ENCODE results near the gene H19. TPM values are rescaled to one million over a fixed set of nuclear protein-coding genes. Genes with fewer than 3 reads are reported as not detected.

Gene H19
- polyA plus RNA-seq, 1 donor from 2014 or later = not detected

DNA sequence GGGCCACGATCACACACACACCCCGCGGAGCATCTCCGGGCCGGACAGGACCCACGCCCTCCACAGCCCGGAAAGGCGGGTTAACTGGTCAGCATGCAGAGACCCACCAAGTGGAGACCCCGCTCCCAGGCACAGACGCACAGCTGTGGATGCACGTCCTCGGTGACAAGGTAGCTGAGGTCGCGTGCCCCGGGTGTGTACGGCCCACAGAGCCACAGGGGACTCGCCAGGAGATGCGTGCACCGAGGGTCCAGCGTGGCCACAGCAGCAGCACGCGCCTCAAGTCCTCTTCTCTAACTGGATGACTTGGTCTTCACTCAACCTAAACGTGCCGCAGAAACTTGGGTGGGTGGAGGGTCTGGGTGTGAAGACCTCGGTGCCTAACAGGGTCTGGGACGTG, 5.5 kb downstream of the H19 start:
- H3K36me3 Mint-ChIP-seq = no peaks in the 10 kb centered on the region
- H3K27ac Mint-ChIP-seq = no peak overlapping the region
- no peaks in the 10 kb centered on the region for H3K27me3 Mint-ChIP-seq
- no peak overlapping the region for H3K4me3 Mint-ChIP-seq
- no peaks in the 10 kb centered on the region for H3K4me1 Mint-ChIP-seq
- no peaks in the 10 kb centered on the region for H3K9me3 Mint-ChIP-seq

DNA sequence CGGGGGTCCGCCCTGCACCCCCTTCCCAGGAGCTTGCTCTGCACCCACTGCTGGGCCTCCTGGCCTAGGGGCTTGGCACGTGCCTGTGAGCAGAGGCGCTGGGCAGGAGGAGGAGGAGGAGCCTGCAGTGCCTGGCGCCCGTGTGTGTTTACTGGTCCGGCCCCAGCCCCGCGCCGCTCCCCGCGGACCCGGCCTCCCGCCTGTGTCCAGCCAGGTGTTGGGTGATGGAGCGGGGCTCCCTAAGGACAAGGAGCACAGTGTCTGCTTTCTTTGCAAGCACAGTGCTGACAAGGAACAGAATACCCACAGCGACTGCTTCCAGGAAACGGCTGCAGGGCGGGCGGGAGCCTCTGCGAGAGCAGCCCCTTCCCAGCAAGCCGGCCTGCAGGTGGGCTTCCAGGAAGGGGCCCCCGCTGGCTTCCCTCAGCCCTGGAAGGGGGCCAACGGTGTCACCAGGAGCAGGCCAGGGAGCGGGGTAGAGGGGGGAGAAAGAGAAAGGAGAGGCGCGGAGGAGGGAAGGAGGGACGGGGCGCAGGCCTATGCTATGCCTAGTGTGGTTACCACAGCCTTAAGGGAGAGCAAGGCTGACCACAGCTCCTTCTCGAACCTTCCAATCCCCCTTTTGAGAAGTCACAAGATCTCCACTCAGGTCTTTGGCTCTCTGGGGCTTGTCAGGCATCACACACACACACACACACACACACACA, 6.6 kb downstream of the H19 start:
- Mint-ChIP-seq H3K27ac (no peak overlapping the region), H3K36me3 (no peaks in the 10 kb centered on the region), H3K4me1 (no peaks in the 10 kb centered on the region), H3K9me3 (no peaks in the 10 kb centered on the region), H3K27me3 (no peaks in the 10 kb centered on the region), H3K4me3 (no peak overlapping the region)

DNA sequence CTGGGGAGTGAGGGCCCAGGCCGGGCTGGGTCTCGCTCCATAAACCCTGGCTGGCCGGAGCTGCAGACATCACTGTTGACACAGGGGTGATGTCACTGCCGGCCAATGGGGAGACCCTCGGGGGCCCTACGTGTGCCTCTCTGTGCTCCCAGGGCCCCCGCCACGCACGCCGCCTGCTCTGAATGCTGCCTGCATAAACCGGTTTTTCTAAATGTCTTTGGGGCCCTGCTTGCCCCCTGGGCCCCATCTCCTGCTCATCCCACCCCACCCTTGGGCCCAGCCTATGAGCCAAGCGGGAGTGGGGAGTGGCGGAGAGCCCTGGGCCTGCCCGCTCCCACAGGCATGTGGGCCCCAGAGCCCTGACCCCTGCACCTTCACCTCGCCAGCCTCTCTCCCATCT, 7.7 kb downstream of the H19 start:
- no peaks in the 10 kb centered on the region for H3K27me3 Mint-ChIP-seq
- no peak overlapping the region for H3K27ac Mint-ChIP-seq
- H3K4me1 Mint-ChIP-seq = no peaks in the 10 kb centered on the region
- no peak overlapping the region for H3K4me3 Mint-ChIP-seq
- H3K36me3 Mint-ChIP-seq = no peaks in the 10 kb centered on the region
- H3K9me3 Mint-ChIP-seq = no peaks in the 10 kb centered on the region

DNA sequence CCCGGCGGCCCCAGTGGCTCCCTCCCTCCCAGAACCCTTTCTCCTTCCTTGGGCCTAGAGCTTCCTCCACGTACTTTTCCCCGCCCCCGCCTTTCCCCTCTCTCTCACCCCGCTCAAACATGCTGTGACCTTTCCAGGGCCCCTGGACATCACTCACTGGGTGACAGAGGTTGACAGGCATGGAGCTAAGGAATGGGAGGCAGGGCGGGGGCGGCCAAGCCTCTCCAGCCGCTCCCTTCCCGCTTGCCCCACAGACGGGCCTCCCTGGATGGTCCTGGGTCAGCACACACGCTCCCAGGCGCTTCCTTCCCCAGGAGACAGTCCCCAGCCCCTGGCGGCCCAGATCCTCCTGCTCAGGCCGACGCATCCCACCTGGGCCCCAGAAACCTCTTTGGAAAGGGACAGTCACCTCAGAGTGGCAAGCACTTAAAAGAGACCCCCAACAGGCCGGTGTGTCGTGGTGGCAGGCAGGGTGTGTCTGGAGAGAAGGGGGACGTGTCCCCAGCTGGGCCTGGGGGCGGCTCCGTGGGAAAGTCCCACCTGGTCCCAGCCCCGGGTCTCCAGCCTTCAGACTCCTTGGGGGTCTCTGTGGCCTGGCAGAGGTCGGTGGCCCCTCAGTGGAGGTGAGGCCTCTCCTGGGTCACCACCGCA, 8.8 kb downstream of the H19 start:
- no peak overlapping the region for H3K4me3 Mint-ChIP-seq
- no peaks in the 10 kb centered on the region for H3K9me3 Mint-ChIP-seq
- no peaks in the 10 kb centered on the region for H3K27me3 Mint-ChIP-seq
- H3K27ac Mint-ChIP-seq = no peak overlapping the region
- no peaks in the 10 kb centered on the region for H3K36me3 Mint-ChIP-seq
- no peaks in the 10 kb centered on the region for H3K4me1 Mint-ChIP-seq

DNA sequence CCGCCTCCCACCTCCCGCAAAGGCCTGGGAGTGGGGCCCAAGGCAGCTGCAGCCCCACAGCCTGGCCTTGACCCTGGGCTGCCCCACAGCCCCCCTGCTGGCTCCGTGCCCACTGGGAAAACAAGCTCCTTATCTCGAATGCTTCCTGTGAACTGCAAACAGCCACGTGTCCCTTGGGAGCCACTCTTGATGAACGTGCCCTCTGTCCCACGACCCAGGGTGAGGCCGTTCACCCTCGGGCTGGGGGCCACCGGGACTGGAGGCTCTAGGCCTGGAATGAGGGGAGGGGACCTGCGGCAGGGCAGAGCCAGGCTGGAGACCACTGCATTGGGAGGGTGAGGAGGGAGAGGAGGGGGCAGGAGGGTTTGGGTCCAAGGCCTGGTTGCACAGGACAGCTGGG, 9.5 kb downstream of the H19 start:
- Mint-ChIP-seq H3K4me1 (no peaks in the 10 kb centered on the region), H3K36me3 (no peaks in the 10 kb centered on the region), H3K27me3 (no peaks in the 10 kb centered on the region), H3K27ac (no peak overlapping the region), H3K9me3 (no peaks in the 10 kb centered on the region), H3K4me3 (no peak overlapping the region)

DNA sequence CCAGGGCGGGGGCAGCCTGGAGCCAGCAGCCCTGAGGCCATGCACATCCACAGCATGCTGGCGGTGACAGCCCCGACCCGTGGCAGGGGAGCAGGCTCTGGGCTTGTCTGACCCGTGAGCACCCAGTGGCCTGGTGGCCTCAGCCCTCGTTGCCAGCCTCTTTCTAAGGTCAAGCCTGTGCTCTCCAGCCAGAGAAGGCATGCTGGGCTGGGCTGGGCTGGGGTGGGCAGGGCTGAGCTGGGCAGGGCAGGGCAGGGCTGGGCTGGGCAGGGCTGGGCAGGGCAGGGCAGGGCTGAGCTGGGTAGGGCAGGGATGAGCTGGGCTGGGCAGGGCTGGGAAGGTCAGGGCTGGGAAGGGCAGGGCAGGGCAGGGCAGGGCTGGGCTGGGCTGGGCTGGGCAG, 10.6 kb downstream of the H19 start:
- no peaks in the 10 kb centered on the region for H3K4me1 Mint-ChIP-seq
- no peaks in the 10 kb centered on the region for H3K27me3 Mint-ChIP-seq
- no peaks in the 10 kb centered on the region for H3K36me3 Mint-ChIP-seq
- no peak overlapping the region for H3K4me3 Mint-ChIP-seq
- H3K27ac Mint-ChIP-seq = no peak overlapping the region
- H3K9me3 Mint-ChIP-seq = no peaks in the 10 kb centered on the region

DNA sequence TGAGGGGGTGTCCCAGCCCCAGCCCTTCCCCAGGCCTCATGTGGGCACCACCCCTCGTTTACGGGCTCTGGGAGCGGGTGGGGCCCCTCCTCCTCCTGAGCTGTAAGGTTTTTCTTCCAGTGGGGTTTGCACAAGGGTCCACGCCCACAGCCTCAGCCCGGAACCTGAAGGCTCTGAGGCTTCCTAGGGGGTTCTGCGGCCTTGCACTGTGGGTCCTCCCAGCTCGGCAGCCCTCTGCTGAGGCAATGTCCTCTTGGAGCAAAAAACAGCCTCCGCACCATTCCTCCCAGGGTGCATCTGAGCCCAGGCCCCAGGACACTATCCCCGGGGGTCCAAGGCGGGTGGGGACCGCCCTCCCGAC, 14.1 kb downstream of the H19 start:
- Mint-ChIP-seq H3K36me3 (no peaks in the 10 kb centered on the region), H3K9me3 (no peaks in the 10 kb centered on the region), H3K27me3 (no peaks in the 10 kb centered on the region), H3K4me3 (no peak overlapping the region), H3K27ac (no peak overlapping the region), H3K4me1 (no peaks in the 10 kb centered on the region)

DNA sequence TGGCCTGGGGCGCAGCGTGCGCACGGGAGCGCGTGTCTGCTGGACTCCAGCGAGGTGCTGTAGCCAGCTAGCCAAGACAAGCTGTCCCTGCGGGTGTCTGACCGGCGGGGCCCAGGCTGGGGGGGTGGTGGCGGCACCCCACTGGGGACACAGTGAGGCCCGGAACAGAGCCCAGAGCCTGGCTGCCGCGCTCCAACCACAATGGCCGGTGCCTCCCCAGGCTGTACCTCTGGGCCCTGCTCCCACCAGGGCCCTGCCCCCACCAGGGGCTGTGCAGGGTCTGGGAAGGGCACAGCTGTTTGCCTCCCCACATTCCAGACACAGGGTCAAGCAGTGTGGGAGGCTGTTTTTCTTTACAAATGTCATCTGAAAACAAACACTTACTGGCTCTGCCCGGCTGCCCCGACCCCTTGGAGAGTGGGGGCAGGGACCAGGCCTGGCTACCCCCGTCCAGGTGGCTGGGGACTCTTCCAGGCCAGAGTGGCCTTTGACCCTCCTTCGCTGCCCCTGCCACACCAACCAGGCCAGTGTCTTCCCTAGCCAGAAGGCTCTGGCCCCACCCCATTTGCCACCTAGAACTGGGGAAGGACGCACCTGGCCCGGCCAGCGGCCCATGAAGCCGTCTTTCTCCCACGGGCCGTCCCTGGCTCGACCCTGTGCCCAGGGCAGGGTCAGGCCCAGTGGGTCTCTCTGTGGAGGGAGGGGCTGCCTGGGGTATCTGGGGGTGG, 14.6 kb downstream of the H19 start:
- Mint-ChIP-seq H3K36me3 (no peaks in the 10 kb centered on the region), H3K4me1 (no peaks in the 10 kb centered on the region), H3K27me3 (no peaks in the 10 kb centered on the region), H3K4me3 (no peak overlapping the region), H3K27ac (no peak overlapping the region), H3K9me3 (no peaks in the 10 kb centered on the region)

DNA sequence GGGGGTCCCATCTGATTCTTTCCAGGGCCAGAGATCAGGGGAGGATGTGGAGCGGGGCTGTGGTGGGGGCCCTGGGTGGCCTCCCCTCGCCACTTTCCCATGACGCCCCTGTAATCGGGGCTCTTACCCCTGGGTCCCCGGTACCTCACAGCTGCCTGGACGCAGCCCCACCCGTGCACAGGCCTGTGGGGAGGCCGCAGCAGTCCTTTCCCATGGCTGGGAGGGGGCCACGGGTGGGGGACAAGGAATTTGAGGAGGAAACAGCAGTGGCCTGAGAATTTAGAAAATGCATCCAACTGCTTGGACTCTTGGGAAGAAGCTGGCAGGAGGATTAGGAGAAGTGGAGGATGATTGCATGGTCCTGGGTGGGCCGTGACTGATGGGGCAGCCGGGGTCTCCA, 18.0 kb downstream of the H19 start:
- no peak overlapping the region for H3K27ac Mint-ChIP-seq
- no peaks in the 10 kb centered on the region for H3K36me3 Mint-ChIP-seq
- no peak overlapping the region for H3K4me3 Mint-ChIP-seq
- H3K9me3 Mint-ChIP-seq = no peaks in the 10 kb centered on the region
- H3K27me3 Mint-ChIP-seq = no peaks in the 10 kb centered on the region
- H3K4me1 Mint-ChIP-seq = no peaks in the 10 kb centered on the region

DNA sequence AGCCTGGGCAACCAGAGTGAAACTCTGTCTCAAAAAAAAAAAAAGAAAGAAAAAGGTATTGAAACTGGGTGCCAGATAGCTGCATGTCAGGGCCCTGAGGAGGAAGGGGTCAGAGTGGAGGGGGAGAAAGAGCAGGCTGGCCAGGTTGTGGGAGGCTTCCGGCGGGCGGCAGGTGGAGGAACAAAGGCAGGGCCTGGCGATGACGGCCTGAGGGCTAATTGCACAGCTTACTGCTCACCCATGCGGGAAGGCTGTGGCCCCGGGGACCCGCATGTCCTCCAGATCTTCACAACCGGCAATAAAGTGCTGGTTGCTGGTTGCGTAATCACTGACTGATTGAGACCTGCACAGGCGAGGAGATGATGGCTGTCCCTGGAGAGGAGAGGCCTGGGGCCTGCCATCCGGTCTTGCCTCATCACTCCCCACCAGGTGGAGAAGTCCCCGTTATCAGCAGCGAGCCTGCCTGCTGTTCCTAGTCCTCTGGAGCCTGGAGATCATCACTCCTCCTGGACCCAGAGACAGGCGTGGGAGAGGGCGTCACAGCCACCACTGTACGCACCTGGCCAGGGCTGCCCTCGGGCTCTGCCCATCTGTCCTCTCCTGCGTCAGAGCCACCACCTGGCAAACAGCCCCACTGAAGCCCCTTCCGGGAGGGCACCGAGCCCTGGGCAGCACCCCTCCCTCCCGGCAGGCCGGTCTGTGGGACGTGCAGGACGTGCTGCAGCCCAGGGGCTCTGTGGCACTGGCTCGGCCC, 18.7 kb downstream of the H19 start:
- H3K27me3 Mint-ChIP-seq = no peaks in the 10 kb centered on the region
- no peak overlapping the region for H3K4me3 Mint-ChIP-seq
- H3K9me3 Mint-ChIP-seq = no peaks in the 10 kb centered on the region
- no peaks in the 10 kb centered on the region for H3K4me1 Mint-ChIP-seq
- H3K36me3 Mint-ChIP-seq = no peaks in the 10 kb centered on the region
- H3K27ac Mint-ChIP-seq = no peak overlapping the region

DNA sequence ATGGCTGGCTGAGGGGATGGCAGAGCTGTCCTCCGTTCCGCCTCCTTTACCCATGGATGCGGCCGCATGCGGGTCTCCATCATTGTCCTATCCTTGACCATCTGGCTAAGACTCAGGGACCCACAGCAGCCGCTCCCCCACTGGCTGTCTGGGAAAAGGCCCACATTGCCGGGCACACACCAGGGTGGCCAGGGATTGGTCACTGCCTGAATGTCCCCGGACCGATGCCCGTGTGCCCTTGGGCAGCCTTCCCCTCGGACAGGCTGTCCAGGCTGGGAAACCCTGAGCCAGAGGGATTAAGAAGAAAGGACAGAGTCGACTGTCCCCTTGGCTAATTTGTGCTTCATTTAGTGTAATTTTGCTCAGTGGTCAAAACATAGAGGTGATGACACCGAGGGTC, 22.5 kb downstream of the H19 start:
- Mint-ChIP-seq H3K27me3 (no peaks in the 10 kb centered on the region), H3K9me3 (no peaks in the 10 kb centered on the region), H3K27ac (no peak overlapping the region), H3K36me3 (no peaks in the 10 kb centered on the region), H3K4me1 (no peaks in the 10 kb centered on the region), H3K4me3 (no peak overlapping the region)

DNA sequence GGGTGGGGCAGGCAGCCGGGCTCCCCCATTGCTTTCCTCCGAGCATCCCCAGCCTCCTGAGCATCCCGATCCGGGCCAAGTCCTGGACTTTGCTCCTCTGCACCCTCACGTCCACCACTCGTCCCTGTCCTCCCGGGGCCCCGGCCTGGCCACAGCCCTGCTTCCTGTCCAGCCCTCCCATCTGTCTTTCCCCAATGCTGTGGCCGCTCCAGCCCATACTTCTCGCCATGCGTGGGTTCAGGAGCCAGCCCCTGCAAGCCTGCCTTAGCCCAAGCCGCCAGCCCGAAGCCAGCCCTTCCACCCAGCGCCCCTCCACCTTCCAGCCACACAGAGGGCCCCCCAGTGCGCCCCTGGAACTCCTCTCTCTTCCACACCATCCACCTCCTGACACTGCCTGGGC, 26.7 kb downstream of the H19 start:
- Mint-ChIP-seq H3K9me3 (no peaks in the 10 kb centered on the region), H3K4me3 (no peak overlapping the region), H3K4me1 (no peaks in the 10 kb centered on the region), H3K27me3 (no peaks in the 10 kb centered on the region), H3K27ac (no peak overlapping the region), H3K36me3 (no peaks in the 10 kb centered on the region)

DNA sequence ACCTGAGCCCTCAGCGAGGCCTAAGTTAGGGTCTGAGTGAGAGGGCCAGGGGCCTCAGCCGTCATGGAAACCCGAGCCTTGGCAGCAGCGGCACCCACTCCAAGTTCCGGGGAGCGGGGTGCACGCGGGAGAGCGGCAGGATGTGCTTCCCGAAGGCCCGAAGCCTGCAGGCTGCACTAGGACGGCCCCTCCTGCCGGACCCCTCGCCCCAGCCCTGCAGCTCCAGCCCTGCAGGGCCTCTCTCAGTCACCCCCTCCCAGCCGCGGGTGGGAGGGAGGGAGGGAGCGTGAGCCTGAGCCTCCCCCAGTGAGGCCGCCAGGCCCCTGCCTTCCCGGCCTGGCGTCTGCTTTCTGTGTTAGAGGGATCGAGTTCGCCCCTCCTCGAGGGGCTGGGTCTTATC, 27.9 kb downstream of the H19 start:
- no peak overlapping the region for H3K4me3 Mint-ChIP-seq
- no peak overlapping the region for H3K27ac Mint-ChIP-seq
- H3K4me1 Mint-ChIP-seq = no peaks in the 10 kb centered on the region
- no peaks in the 10 kb centered on the region for H3K27me3 Mint-ChIP-seq
- H3K9me3 Mint-ChIP-seq = no peaks in the 10 kb centered on the region
- H3K36me3 Mint-ChIP-seq = no peaks in the 10 kb centered on the region

DNA sequence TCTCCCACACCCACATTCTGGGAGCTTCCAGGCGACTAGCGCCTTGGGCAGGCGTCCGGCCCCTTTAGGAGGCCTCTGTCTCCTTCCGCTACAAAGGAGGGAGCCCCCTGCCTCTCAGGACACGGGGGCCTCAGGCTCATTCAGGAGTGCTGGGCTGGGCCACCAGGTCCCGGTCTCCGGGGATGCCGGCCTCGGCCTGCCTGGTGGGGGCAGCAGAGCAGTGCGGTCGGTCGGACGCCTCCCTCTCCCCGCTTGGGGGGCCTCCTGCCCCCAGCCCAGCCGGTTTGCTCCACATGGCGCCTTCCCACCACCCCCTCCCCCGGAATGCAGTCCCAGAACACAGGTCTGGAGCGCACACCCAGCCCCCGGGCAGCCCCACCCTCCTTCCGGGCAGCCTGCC, 28.6 kb downstream of the H19 start:
- H3K27me3 Mint-ChIP-seq = no peaks in the 10 kb centered on the region
- no peak overlapping the region for H3K4me3 Mint-ChIP-seq
- no peaks in the 10 kb centered on the region for H3K36me3 Mint-ChIP-seq
- H3K27ac Mint-ChIP-seq = no peak overlapping the region
- no peaks in the 10 kb centered on the region for H3K9me3 Mint-ChIP-seq
- no peaks in the 10 kb centered on the region for H3K4me1 Mint-ChIP-seq

DNA sequence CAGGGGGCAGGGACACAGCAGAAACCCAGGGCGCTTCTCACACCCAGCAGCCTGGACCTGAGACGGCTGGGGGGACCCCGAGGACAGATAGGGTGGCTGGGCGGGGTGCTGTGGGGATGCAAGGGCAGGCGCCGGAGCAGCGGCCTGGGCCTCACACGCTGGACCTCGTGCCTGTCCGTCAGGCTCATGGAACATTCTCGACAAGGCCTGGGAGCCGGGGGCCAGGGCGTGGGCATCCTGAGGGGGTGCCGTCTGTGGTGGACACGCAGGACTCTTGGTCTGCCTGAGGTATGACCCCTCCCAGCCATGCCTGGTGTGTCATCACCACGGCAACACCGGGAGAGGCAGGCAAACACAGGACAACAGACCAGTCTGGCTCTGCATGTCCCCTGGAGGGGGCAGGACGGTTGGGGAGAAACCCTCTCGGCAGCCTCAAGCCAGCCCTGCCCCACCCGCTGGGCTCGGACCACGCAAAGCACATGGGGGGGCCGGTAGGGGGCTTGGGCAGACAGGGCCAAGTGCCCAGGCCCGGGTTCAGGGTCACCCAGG, 29.1 kb downstream of the H19 start:
- Mint-ChIP-seq H3K9me3 (no peaks in the 10 kb centered on the region), H3K4me3 (no peak overlapping the region), H3K36me3 (no peaks in the 10 kb centered on the region), H3K27ac (no peak overlapping the region), H3K4me1 (no peaks in the 10 kb centered on the region), H3K27me3 (no peaks in the 10 kb centered on the region)

Data from IgD-negative memory B cell (primary cell).